SK-N-SH treated with all-trans-retinoic acid at 6 μM for 48 hours (cell line): ENCODE measurements around the gene GPRASP1.

Experiments
- ARNTL ChIP-seq: fragments of 450-650 bp; formaldehyde crosslinking; IDR thresholded peaks from 2 replicates; pipeline ENCODE4 v1.5.0; 2020; ENCODE audit warnings: low read depth, mild to moderate bottlenecking, moderate library complexity, borderline replicate concordance
- BACH2 ChIP-seq: fragments of 250-450 bp; sonication (Bioruptor Pico); IDR thresholded peaks from 2 replicates; pipeline ENCODE4 v1.9.0; 2021; ENCODE audit warnings: mild to moderate bottlenecking, borderline replicate concordance
- CSDC2 ChIP-seq: fragments of 250-450 bp; sonication (Bioruptor Pico); IDR thresholded peaks from 2 replicates; pipeline ENCODE4 v1.5.0; 2020; ENCODE audit warnings: mild to moderate bottlenecking, moderate library complexity
- ESRRG ChIP-seq: fragments of 250-450 bp; sonication (Bioruptor Pico); IDR thresholded peaks from 2 replicates; pipeline ENCODE4 v1.6.1; 2021; ENCODE audit warnings: mild to moderate bottlenecking
- PATZ1 ChIP-seq: fragments of 250-450 bp; sonication (Bioruptor Pico); IDR thresholded peaks from 2 replicates; pipeline ENCODE4 v1.8.0; 2020; ENCODE audit warnings: mild to moderate bottlenecking, moderate library complexity, borderline replicate concordance
- POU6F1 ChIP-seq: fragments of 250-450 bp; sonication (Bioruptor Pico); IDR thresholded peaks from 2 replicates; pipeline ENCODE4 v1.8.0; 2021; ENCODE audit warnings: low read depth, mild to moderate bottlenecking, moderate library complexity, borderline replicate concordance
- PPARA ChIP-seq: fragments of 250-450 bp; sonication (Bioruptor Pico); IDR thresholded peaks from 2 replicates; pipeline ENCODE4 v1.5.0; 2020; ENCODE audit warnings: mild to moderate bottlenecking, borderline replicate concordance
- SNAI2 ChIP-seq: fragments of 250-450 bp; sonication (Bioruptor Pico); IDR thresholded peaks from 2 replicates; pipeline ENCODE4 v1.5.0; 2020; ENCODE audit warnings: mild to moderate bottlenecking, moderate library complexity
- ZC3H10 ChIP-seq: fragments of 250-450 bp; sonication (Bioruptor Pico); IDR thresholded peaks from 2 replicates; pipeline ENCODE4 v1.5.1; 2021; ENCODE audit warnings: mild to moderate bottlenecking, moderate library complexity
- ZFP3 ChIP-seq: fragments of 250-450 bp; sonication (Bioruptor Pico); IDR thresholded peaks from 2 replicates; pipeline ENCODE4 v1.5.0; 2020; ENCODE audit warnings: mild to moderate bottlenecking, moderate library complexity
- ZFP30 ChIP-seq: fragments of 450-650 bp; formaldehyde crosslinking; IDR thresholded peaks from 2 replicates; pipeline ENCODE4 v1.5.0; 2022; ENCODE audit warnings: mild to moderate bottlenecking, moderate library complexity
- ZNF70 ChIP-seq: fragments of 450-650 bp; formaldehyde crosslinking; IDR thresholded peaks from 2 replicates; pipeline ENCODE4 v1.5.0; 2020; ENCODE audit warnings: mild to moderate bottlenecking, moderate library complexity

- TF ChIP-seq ZC3H10 (CRISPR knock-in tag) (no peak), SNAI2 (CRISPR knock-in tag) (no peak), BACH2 (CRISPR knock-in tag) (no peak), POU6F1 (CRISPR knock-in tag) (no peak), ZFP3 (CRISPR knock-in tag) (no peak), PATZ1 (CRISPR knock-in tag) (no peak), PPARA (no peak), ZFP30 (CRISPR knock-in tag) (no peak), CSDC2 (CRISPR knock-in tag) (no peak), ESRRG (no peak), ARNTL (CRISPR knock-in tag) (no peak), ZNF70 (CRISPR knock-in tag) (no peak)
Measured at GRCh38 chrX:102604327-102604726, 47.0 kb upstream of the GPRASP1 start.
